K562 (cell line): ENCODE results near the gene MAEL. TPM values are rescaled to one million over a fixed set of nuclear protein-coding genes. Genes with fewer than 3 reads are reported as not detected.

Experiments
- E2F8 ChIP-seq: fragments of 450-650 bp; IDR thresholded peaks from 2 replicates; pipeline ENCODE4 v1.7.1; 2018; ENCODE audit warnings: mild to moderate bottlenecking, low read depth; ENCODE audit not compliant: partially characterized antibody
- ETS2 ChIP-seq: IDR thresholded peaks from 2 replicates; pipeline ENCODE4 v1.6.1; 2016; ENCODE audit warnings: borderline replicate concordance, missing genetic modification characterization, mild to moderate bottlenecking, moderate library complexity, missing compliant biosample characterization; ENCODE audit not compliant: poor library complexity, severe bottlenecking
- FUS ChIP-seq: fragments of 200-400 bp; formaldehyde crosslinking; optimal IDR thresholded peaks from 2 replicates; pipeline ENCODE3; 2017; ENCODE audit warnings: low read depth, low read length
- HDGF ChIP-seq: fragments of 450-650 bp; IDR thresholded peaks from 2 replicates; pipeline ENCODE4 v1.6.1; 2016
- KDM1A ChIP-seq, 2 experiments: fragments of 450-650 bp; IDR thresholded peaks; 2 replicates each; pipeline ENCODE4 v1.6.1; 2016; ENCODE audit warnings: mild to moderate bottlenecking in 2 of 2
- KLF16 ChIP-seq: IDR thresholded peaks from 2 replicates; pipeline ENCODE4 v1.6.1; 2016; ENCODE audit warnings: antibody characterized with exemption
- MAZ ChIP-seq, 2 experiments: fragments of 450-650 bp in 1 of 2; sonication (generic) in 1 of 2; formaldehyde crosslinking; IDR thresholded peaks in 1 of 2; conservative IDR thresholded peaks in 1 of 2; 2 replicates each; pipeline versions ENCODE4 v1.4.0 to v1.5.0; 2020; ENCODE audit warnings: mild to moderate bottlenecking in 1 of 2, missing genetic modification reagents in 1 of 2
- MNT ChIP-seq, 2 experiments: fragments of 450-650 bp; conservative IDR thresholded peaks; 2 replicates each; pipeline ENCODE4 v1.6.1; 2017; ENCODE audit warnings: mild to moderate bottlenecking in 2 of 2, moderate library complexity in 2 of 2
- PREB ChIP-seq: sonication (generic); formaldehyde crosslinking; IDR thresholded peaks from 2 replicates; pipeline ENCODE4 v1.8.1; 2023; ENCODE audit warnings: mild to moderate bottlenecking, missing genetic modification reagents
- RNF2 ChIP-seq: sonication (generic); IDR thresholded peaks from 2 replicates; pipeline ENCODE4 v1.6.1; 2016
- TCFL5 ChIP-seq: fragments of 250-450 bp; sonication (Bioruptor Pico); conservative IDR thresholded peaks from 2 replicates; pipeline ENCODE4 v1.6.1; 2021; ENCODE audit warnings: mild to moderate bottlenecking, moderate library complexity, matching md5 sums
- UBTF ChIP-seq, 2 experiments: IDR thresholded peaks; 2 replicates each; pipeline ENCODE4 v1.6.1; 2012; ENCODE audit warnings: improper control_type of control experiment in 2 of 2, low read depth in 2 of 2, low read length in 2 of 2, borderline replicate concordance in 1 of 2
- ZBTB26 ChIP-seq: fragments of 450-650 bp; formaldehyde crosslinking; IDR thresholded peaks from 2 replicates; pipeline ENCODE4 v1.4.0; 2022; ENCODE audit warnings: missing genetic modification characterization
- ZKSCAN3 ChIP-seq: fragments of 250-450 bp; sonication (Bioruptor Pico); IDR thresholded peaks from 2 replicates; pipeline ENCODE4 v1.4.0; 2020
- polyA plus RNA-seq, 8 experiments: library from polyadenylated mRNA; depleted of rRNA in 4 of 8; stranded (reverse) in 5 of 8; unstranded in 3 of 8; fragments of >200 nt; fragmentation: Nextera tagmentation in 2 of 8; fragmentation: Illumina TruSeq in 1 of 8; extraction: Ambion mirVana in 2 of 8; extraction: Trizol in 1 of 8; gene quantifications; 2 replicates each; pipeline versions ENCODE4 v1.2.1 to v1.2.3, GENCODE V29; 2011 to 2014; ENCODE audit warnings: inconsistent platforms in 1 of 8, missing spikeins in 1 of 8
- total RNA-seq, 7 experiments: library from RNA; depleted of rRNA in 6 of 7; stranded (reverse); fragments of >200 nt in 6 of 7; fragmentation: Illumina TruSeq in 2 of 7; extraction: Trizol in 2 of 7; gene quantifications; 2 replicates each; pipeline versions ENCODE4 v1.2.1 to v1.2.3, GENCODE V29; 2011 to 2021; ENCODE audit warnings: low replicate concordance in 1 of 7

MAEL gene
- total and polyA plus RNA-seq, 9 of the 15 experiments (the other 6 are each of a cell fraction or from before 2014, with no cell fraction given) = 0.11 to 1.9 (median 0.75) TPM

- TF ChIP-seq ZBTB26 (CRISPR knock-in tag) = no peak
- peak; percentile 50; the same call in 1 of the 2 replicates for TF ChIP-seq KLF16
- TF ChIP-seq MNT (conservative IDR thresholded peaks at IDR 0.05) = peak in 1 of 2 experiments; percentile 32; a peak in 1 of 4 replicates
- no peak for TF ChIP-seq TCFL5 (CRISPR knock-in tag)
- TF ChIP-seq FUS = no peak
- TF ChIP-seq RNF2 = no peak
- TF ChIP-seq MAZ (CRISPR knock-in tag; conservative IDR thresholded peaks at IDR 0.05 in 1 of 2, IDR thresholded peaks at IDR 0.05 in 1 of 2) = no peak
- no peak for TF ChIP-seq UBTF (IDR thresholded peaks at IDR 0.05; ENCODE audit: borderline replicate concordance in 1 of 2, low read depth in 2 of 2, low read length in 2 of 2)
- no peak for TF ChIP-seq KDM1A (IDR thresholded peaks at IDR 0.05)
- TF ChIP-seq E2F8 = no peak
- no peak for TF ChIP-seq PREB
- TF ChIP-seq ZKSCAN3 (CRISPR knock-in tag) = no peak
- no peak for TF ChIP-seq HDGF
- no peak for TF ChIP-seq ETS2 (tag)
Observed at GRCh38 chr1:167052389-167052788, 63.3 kb downstream of the MAEL start (continued).
